ENCODE data around the gene ARL6IP4.

DNA sequence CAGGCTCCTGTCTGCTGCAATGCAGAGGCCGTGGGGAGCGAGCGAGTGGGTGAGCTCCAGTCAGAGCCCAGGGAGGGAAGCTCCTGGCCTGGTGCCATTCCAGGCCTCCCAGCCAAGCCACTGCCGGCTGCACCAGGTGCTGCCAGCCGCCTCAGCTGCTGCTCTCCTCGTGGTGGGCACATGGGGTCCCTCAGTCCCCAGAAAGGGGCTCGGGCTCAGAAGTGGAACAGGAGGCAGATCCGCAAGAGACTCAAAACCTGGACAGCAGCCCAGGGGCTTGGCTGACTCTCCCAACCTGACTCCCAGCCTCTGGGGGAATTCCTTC, 16.6 kb upstream of the ARL6IP4 start:
- TF ChIP-seq, protein P1, sequence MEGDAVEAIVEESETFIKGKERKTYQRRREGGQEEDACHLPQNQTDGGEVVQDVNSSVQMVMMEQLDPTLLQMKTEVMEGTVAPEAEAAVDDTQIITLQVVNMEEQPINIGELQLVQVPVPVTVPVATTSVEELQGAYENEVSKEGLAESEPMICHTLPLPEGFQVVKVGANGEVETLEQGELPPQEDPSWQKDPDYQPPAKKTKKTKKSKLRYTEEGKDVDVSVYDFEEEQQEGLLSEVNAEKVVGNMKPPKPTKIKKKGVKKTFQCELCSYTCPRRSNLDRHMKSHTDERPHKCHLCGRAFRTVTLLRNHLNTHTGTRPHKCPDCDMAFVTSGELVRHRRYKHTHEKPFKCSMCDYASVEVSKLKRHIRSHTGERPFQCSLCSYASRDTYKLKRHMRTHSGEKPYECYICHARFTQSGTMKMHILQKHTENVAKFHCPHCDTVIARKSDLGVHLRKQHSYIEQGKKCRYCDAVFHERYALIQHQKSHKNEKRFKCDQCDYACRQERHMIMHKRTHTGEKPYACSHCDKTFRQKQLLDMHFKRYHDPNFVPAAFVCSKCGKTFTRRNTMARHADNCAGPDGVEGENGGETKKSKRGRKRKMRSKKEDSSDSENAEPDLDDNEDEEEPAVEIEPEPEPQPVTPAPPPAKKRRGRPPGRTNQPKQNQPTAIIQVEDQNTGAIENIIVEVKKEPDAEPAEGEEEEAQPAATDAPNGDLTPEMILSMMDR (IDR thresholded peaks at IDR 0.05): no peak
- TF ChIP-seq POLR2A (IDR thresholded peaks at IDR 0.05): no peak

Data from esophagus squamous epithelium (tissue), 4 donors.